Omental fat pad (tissue), 4 donors: Measurements from ENCODE around the gene GSK3A. TPM values are rescaled to one million over a fixed set of nuclear protein-coding genes. Genes with fewer than 3 reads are reported as not detected.
A peak's percentile ranks its signal among the peaks of the same experiment; 100 is the strongest.
"Not testable (repeated sequence)": the region's sequence is repeated elsewhere in the genome, so short reads cannot be mapped to it uniquely, and the experiment has no call there.

Source experiments
- ATAC-seq: fragments of 150-250 bp; one replicate; pipeline ENCODE4 v1.9.1; 2016; ENCODE audit warnings: mild to moderate bottlenecking, moderate library complexity; ENCODE audit not compliant: low FRiP score
- DNase-seq: peaks from one replicate; pipeline ENCODE4 v3.0.0-alpha.2; 2019; ENCODE audit warnings: low spot score
- CTCF ChIP-seq, 3 donors: fragments of 450-650 bp; IDR thresholded peaks; one replicate each; pipeline ENCODE4 v1.5.1; 2016 to 2017; ENCODE audit warnings: antibody characterized with exemption in 3 of 3, mild to moderate bottlenecking in 3 of 3, moderate library complexity in 2 of 3
- total RNA-seq, 4 donors: library from RNA; depleted of rRNA; stranded (reverse); fragments of >200 nt; gene quantifications; one replicate each; pipeline ENCODE4 v1.1.0, GENCODE V29; 2016

The GSK3A gene
- total RNA-seq, 4 donors from 2014 or later, result 16.9 to 32.3 (median 20.0) TPM

- ATAC-seq, result no peak
- no peak for TF ChIP-seq CTCF (IDR thresholded peaks at IDR 0.05)
- no peak for DNase-seq
Measured at GRCh38 chr19:42267644-42268141, 25.3 kb upstream of the GSK3A start.

GRCh38 chr19:42266928-42267603 is 24.7 kb upstream of the GSK3A start:
- not testable (repeated sequence) for DNase-seq, ATAC-seq

GRCh38 chr19:42266105-42266504 is 23.7 kb upstream of the GSK3A start:
- ATAC-seq, DNase-seq: not testable (repeated sequence)

- TF ChIP-seq CTCF (IDR thresholded peaks at IDR 0.05), result no peak
- no peak for ATAC-seq
- no peak for DNase-seq
Measured at GRCh38 chr19:42261763-42262162, 19.4 kb upstream of the GSK3A start.

- not testable (repeated sequence) for DNase-seq, ATAC-seq
Measured at GRCh38 chr19:42257842-42258241, 15.4 kb upstream of the GSK3A start.

GRCh38 chr19:42255766-42256745 is 13.7 kb upstream of the GSK3A start:
- no peak for TF ChIP-seq CTCF (IDR thresholded peaks at IDR 0.05)
- ATAC-seq, result no peak
- DNase-seq, result no peak

- peak; percentile 78 for ATAC-seq
- peak; percentile 86 for DNase-seq
- no peak for TF ChIP-seq CTCF (IDR thresholded peaks at IDR 0.05)
Measured at GRCh38 chr19:42254850-42255765, 12.7 kb upstream of the GSK3A start, which contains the start of gene ERF. ERF (minus strand) TSS chr19:42255128; CDS start chr19:42254999, 129 bp downstream.
